Glutamatergic neuron (in vitro differentiated cells): Measurements from ENCODE around the gene PRR35. TPM values are rescaled to one million over a fixed set of nuclear protein-coding genes. Genes with fewer than 3 reads are reported as not detected.

Experiments
- DNase-seq: peaks from one replicate; pipeline ENCODE4 v3.0.0; 2022
- H3K27ac Mint-ChIP-seq: one replicate; pipeline ENCODE4 v1.8.0; 2020; ENCODE audit warnings: mild to moderate bottlenecking, mixed read lengths, inconsistent platforms; ENCODE audit not compliant: unreplicated experiment
- H3K27me3 Mint-ChIP-seq: one replicate; pipeline ENCODE4 v1.8.0; 2020; ENCODE audit warnings: mild to moderate bottlenecking, moderate library complexity, mixed read lengths, inconsistent platforms; ENCODE audit not compliant: unreplicated experiment
- H3K36me3 Mint-ChIP-seq: one replicate; pipeline ENCODE4 v1.8.0; 2020; ENCODE audit warnings: mild to moderate bottlenecking, mixed read lengths, inconsistent platforms; ENCODE audit not compliant: unreplicated experiment
- H3K4me1 Mint-ChIP-seq: one replicate; pipeline ENCODE4 v1.8.0; 2020; ENCODE audit warnings: mild to moderate bottlenecking, low read depth, mixed read lengths, inconsistent platforms; ENCODE audit not compliant: unreplicated experiment
- H3K4me3 Mint-ChIP-seq: one replicate; pipeline ENCODE4 v1.8.0; 2020; ENCODE audit warnings: mild to moderate bottlenecking, mixed read lengths, inconsistent platforms; ENCODE audit not compliant: unreplicated experiment
- H3K9me3 Mint-ChIP-seq: one replicate; pipeline ENCODE4 v1.8.0; 2020; ENCODE audit warnings: mild to moderate bottlenecking, moderate library complexity, mixed read lengths, inconsistent platforms; ENCODE audit not compliant: unreplicated experiment
- CTCF ChIP-seq: fragments of 200-600 bp; sonication (generic); IDR thresholded peaks from one replicate; pipeline ENCODE4 v1.5.0; 2021; ENCODE audit not compliant: partially characterized antibody, unreplicated experiment
- total RNA-seq: library from RNA; stranded (reverse); fragmentation: NEBNext Ultra II Directional; extraction: Animal tissue kit (Norgen Biotek cat#: 25700); gene quantifications from one replicate; pipeline ENCODE4 v1.2.1, GENCODE V29; 2021; ENCODE audit not compliant: unreplicated experiment

The PRR35 gene
- total RNA-seq, 1 donor from 2014 or later = not detected

- no peak for DNase-seq
- H3K27me3 Mint-ChIP-seq = no peaks in the 10 kb centered on the region
- peak overlapping the region; percentile 85 for H3K4me3 Mint-ChIP-seq
- H3K4me1 Mint-ChIP-seq = peaks cover 16% of the 10 kb centered on the region
- no peaks in the 10 kb centered on the region for H3K36me3 Mint-ChIP-seq
- TF ChIP-seq CTCF = no peak
- peak overlapping the region; percentile 82 for H3K27ac Mint-ChIP-seq
- peaks cover 18% of the 10 kb centered on the region for H3K9me3 Mint-ChIP-seq
Measured at GRCh38 chr16:568401-569258, 8.4 kb downstream of the PRR35 start.

GRCh38 chr16:569445-570254 is 9.5 kb downstream of the PRR35 start, which contains the start of gene PIGQ:
PIGQ (plus strand) TSS chr16:569968; CDS start chr16:574075, 4,107 bp downstream.
- Mint-ChIP-seq H3K4me1 (peaks cover 16% of the 10 kb centered on the region), H3K9me3 (peaks cover 18% of the 10 kb centered on the region), H3K27ac (peak within 1 kb of the TSS; percentile 82), H3K27me3 (no peaks in the 10 kb centered on the region), H3K36me3 (no peaks in the 10 kb centered on the region), H3K4me3 (peak within 1 kb of the TSS; percentile 88)
- DNase-seq = peak; percentile 75
- TF ChIP-seq CTCF = no peak

GRCh38 chr16:572865-573650 is 12.9 kb downstream of the PRR35 start:
- H3K27ac Mint-ChIP-seq = no peak overlapping the region
- peaks cover 18% of the 10 kb centered on the region for H3K9me3 Mint-ChIP-seq
- H3K36me3 Mint-ChIP-seq = no peaks in the 10 kb centered on the region
- peaks cover 14% of the 10 kb centered on the region for H3K4me1 Mint-ChIP-seq
- DNase-seq = no peak
- peaks cover 2% of the 10 kb centered on the region for H3K27me3 Mint-ChIP-seq
- no peak overlapping the region for H3K4me3 Mint-ChIP-seq
- TF ChIP-seq CTCF = no peak

- Mint-ChIP-seq H3K36me3 (no peaks in the 10 kb centered on the region), H3K27ac (no peak overlapping the region), H3K9me3 (peaks cover 15% of the 10 kb centered on the region), H3K4me3 (no peak overlapping the region), H3K27me3 (peaks cover 2% of the 10 kb centered on the region), H3K4me1 (peaks cover 14% of the 10 kb centered on the region)
- TF ChIP-seq CTCF = no peak
- no peak for DNase-seq
Measured at GRCh38 chr16:574021-574760, 14.0 kb downstream of the PRR35 start.
